MG63 (cell line): ENCODE measurements around the gene MIDN. TPM values are rescaled to one million over a fixed set of nuclear protein-coding genes. Genes with fewer than 3 reads are reported as not detected.
"Not testable (repeated sequence)": the region's sequence is repeated elsewhere in the genome, so short reads cannot be mapped to it uniquely, and the experiment has no call there.

Source experiments
- DNase-seq: peaks from one replicate; pipeline ENCODE4 v3.0.0-alpha.2; 2020
- H3K27me3 ChIP-seq: fragments of 250-450 bp; sonication (Bioruptor Pico); 2 replicates; pipeline ENCODE4 v1.5.1; 2020; ENCODE audit warnings: mild to moderate bottlenecking, moderate library complexity
- H3K36me3 ChIP-seq: fragments of 250-450 bp; sonication (Bioruptor Pico); 2 replicates; pipeline ENCODE4 v1.5.1; 2020; ENCODE audit warnings: mild to moderate bottlenecking, moderate library complexity
- H3K4me3 ChIP-seq: fragments of 250-450 bp; sonication (Bioruptor Pico); 2 replicates; pipeline ENCODE4 v1.5.1; 2020; ENCODE audit warnings: mild to moderate bottlenecking, moderate library complexity
- H3K9me3 ChIP-seq: fragments of 250-450 bp; sonication (Bioruptor Pico); 2 replicates; pipeline ENCODE4 v1.5.1; 2020; ENCODE audit warnings: mild to moderate bottlenecking, moderate library complexity
- total RNA-seq: library from RNA; depleted of rRNA; stranded (reverse); fragments of >200 nt; shearing (Covaris generic); gene quantifications from 2 replicates; pipeline ENCODE4 v1.2.3, GENCODE V29; 2014; ENCODE audit warnings: low replicate concordance; rRNA removed

The MIDN gene
- total RNA-seq: 4.6 and 5.7 TPM in 2 replicates

GRCh38 chr19:1248139-1248785 is at the start of gene MIDN:
MIDN (plus strand) TSS chr19:1248583; CDS start chr19:1250297, 1,714 bp downstream.
- Histone ChIP-seq H3K27me3 (no peaks in the 10 kb centered on the region), H3K4me3 (peak within 1 kb of the TSS; percentile 66), H3K9me3 (no peaks in the 10 kb centered on the region), H3K36me3 (peaks cover 21% of the 10 kb centered on the region)
- peak; percentile 81 for DNase-seq

DNA sequence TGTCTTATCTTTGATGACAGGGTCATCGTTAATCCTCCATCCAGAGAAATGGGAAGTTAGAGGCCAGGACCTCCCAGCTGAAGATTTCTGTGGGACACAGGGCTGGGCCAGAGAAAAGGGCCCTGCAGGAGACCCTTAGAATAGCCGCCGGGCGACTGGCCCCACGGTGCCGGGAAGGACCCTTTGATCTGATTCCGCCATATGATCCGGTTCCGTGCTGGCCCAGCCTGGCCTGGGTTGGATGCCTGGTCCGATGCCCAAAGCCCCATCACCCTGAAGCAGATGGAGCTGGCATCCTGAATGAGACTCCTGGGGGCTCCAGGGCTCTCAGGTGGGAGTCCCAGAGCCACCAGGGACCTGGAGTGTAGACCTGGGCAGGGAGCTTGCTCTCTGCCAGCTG is 48.9 kb upstream of the MIDN start:
- no peaks in the 10 kb centered on the region for H3K9me3 ChIP-seq
- H3K36me3 ChIP-seq: no peaks in the 10 kb centered on the region
- DNase-seq: no peak
- H3K27me3 ChIP-seq: no peaks in the 10 kb centered on the region
- H3K4me3 ChIP-seq: no peak overlapping the region

DNA sequence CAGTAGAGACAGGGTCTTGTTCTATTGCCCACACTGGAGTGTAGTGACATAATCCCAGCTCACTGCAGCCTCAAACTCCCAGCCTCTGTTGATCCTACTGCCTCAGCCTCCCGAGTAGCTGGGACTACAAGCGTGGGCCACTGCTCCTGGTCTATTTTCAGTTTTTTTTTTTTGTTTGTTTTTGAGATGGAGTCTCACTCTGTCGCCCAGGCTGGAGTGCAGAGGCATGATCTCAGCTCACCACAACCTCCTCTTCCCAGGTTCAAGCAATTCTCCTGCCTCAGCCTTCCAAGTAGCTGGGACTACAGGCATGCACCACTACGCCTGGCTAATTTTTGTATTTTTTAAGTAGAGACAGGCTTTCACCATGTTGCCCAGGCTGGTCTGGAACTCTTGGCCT is 47.8 kb upstream of the MIDN start:
- not testable (repeated sequence) for H3K36me3 ChIP-seq, H3K4me3 ChIP-seq, H3K27me3 ChIP-seq, H3K9me3 ChIP-seq
- peak; percentile 59 for DNase-seq

GRCh38 chr19:1205114-1206099 is 43.0 kb upstream of the MIDN start, which contains the start of gene STK11:
STK11 (plus strand) TSS chr19:1205778; CDS start chr19:1206914, 1,136 bp downstream.
- Histone ChIP-seq H3K9me3 (no peaks in the 10 kb centered on the region), H3K4me3 (peak within 1 kb of the TSS; percentile 57), H3K27me3 (no peaks in the 10 kb centered on the region), H3K36me3 (peaks cover 2% of the 10 kb centered on the region; the same call in 1 of the 2 replicates)
- DNase-seq: peak; percentile 97

GRCh38 chr19:1206150-1206863 is 42.1 kb upstream of the MIDN start:
- DNase-seq: no peak

DNA sequence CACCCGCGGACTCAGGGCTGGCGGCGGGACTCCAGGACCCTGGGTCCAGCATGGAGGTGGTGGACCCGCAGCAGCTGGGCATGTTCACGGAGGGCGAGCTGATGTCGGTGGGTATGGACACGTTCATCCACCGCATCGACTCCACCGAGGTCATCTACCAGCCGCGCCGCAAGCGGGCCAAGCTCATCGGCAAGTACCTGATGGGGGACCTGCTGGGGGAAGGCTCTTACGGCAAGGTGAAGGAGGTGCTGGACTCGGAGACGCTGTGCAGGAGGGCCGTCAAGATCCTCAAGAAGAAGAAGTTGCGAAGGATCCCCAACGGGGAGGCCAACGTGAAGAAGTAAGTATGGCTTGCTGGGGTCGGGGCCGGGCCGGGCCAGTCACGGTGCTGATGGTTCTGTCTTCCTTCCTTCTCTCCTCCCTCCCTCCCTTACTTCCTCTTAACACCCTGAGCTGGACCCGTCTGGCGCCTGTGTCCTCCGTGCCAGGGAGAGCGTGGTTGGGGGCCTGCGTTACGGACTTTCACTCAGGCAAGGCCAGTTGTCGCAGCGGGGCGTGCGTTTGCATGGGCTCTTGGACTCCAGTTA is 41.4 kb upstream of the MIDN start:
- no peak for DNase-seq
- H3K9me3 ChIP-seq: no peaks in the 10 kb centered on the region
- peak overlapping the region; percentile 57 for H3K4me3 ChIP-seq
- peaks cover 2% of the 10 kb centered on the region; the same call in 1 of the 2 replicates for H3K36me3 ChIP-seq
- H3K27me3 ChIP-seq: no peaks in the 10 kb centered on the region

More at GRCh38 chr19:1206150-1206863, 42.1 kb upstream of the MIDN start:
- Histone ChIP-seq H3K36me3 (peaks cover 2% of the 10 kb centered on the region; the same call in 1 of the 2 replicates), H3K9me3 (no peaks in the 10 kb centered on the region), H3K4me3 (peak overlapping the region; percentile 57), H3K27me3 (no peaks in the 10 kb centered on the region)

GRCh38 chr19:1208830-1209229 is 39.6 kb upstream of the MIDN start:
- H3K36me3 ChIP-seq, H3K27me3 ChIP-seq, DNase-seq, H3K4me3 ChIP-seq, H3K9me3 ChIP-seq: not testable (repeated sequence)

DNA sequence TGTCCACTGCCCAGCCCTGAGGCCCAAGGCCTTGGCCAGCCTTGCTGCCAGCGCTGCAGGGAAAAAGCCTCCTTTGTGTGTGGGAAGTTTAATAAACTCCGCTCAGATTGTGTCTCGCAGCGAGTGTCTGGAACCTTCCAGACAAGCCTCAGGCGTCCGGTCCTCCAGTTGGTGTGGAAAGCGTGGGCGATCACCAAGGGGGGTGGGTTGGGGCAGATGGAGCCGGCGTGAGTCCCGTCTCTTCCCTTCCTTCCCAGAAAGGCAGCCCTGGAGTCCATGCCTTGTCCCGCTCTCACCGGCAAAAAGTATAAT is 38.2 kb upstream of the MIDN start:
- H3K4me3 ChIP-seq: no peak overlapping the region
- no peaks in the 10 kb centered on the region for H3K27me3 ChIP-seq
- H3K9me3 ChIP-seq: no peaks in the 10 kb centered on the region
- H3K36me3 ChIP-seq: peaks cover 8% of the 10 kb centered on the region
- no peak for DNase-seq

DNA sequence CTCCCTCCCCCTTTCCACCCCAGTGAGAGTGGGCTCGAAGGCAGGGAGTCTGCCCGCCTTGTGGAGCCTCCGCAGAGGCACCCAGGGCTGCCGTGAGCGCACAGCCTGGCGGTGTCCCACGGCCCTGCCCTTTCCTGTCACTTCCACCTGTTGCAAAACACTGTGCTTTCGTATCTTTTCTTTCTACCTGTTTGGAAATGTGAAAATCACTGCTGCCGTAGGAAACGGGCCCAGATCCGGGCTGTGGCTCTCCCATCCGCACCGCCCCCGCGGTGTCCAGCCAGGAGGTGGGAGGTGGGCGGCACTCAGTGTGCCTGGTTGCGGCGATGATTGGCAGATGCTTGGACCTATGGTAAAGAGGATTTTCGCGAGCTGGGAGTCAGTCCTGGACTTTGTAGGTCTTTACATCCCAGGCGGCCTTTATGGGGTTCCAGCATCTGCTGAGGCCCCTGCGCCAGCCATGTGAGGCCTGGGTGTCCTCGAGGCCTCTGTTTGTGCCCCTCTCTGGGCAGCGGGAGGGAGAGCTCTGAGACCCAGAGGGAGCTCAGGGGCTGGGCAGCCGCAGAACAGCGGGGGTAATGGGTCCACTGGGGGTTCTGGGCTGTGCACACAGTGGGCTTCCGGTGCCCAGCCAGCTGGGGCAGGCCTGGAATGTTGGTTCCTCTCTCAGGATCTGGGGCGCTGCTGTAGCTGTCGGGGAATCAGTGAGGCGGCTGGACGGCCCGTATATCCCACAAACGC is 36.7 kb upstream of the MIDN start:
- H3K27me3 ChIP-seq: no peaks in the 10 kb centered on the region
- H3K9me3 ChIP-seq: no peaks in the 10 kb centered on the region
- no peak for DNase-seq
- no peak overlapping the region for H3K4me3 ChIP-seq
- peaks cover 8% of the 10 kb centered on the region for H3K36me3 ChIP-seq

DNA sequence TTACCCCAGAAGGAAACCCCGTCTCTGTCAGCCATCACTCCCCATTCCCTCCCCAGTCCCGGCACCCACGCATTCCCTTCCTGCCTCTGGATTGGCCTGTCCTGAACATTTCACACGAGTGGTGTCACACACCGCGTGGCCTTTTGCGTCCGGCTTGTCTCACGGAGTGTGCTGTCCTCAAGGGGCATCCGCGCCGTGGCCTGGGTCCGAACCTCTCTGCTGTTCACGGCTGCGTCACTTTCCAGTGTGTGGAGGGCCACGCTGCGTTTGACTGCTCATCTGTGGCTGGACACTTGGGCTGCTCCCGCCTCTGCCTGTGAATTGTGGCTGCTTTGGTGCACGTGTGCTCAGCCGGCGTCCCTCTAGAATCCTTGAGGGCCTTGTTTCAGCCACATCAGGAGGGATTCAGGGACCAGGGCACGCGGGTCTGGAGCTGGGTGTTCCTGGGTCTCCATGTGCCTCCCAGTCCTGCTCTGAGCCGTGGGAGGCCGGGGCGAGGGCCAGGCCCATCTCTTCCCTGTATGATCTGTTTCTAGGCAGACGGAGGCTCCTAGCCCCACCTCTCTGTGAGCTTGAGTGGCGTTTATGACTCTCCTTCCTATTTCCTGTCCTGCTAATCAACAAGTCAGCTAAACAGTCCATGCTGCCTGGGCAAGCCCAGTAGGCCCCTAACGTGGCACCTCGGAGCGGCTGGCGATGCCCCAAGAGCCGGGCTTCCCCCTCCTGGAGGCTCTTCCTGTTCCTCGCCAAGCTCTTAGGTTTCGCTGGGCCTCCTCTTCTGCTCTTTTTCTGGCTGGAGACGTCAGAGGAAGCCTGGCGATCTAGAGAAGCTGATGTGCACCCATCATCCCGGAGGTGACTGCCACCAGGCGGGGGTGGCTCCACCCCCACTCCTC is 34.7 kb upstream of the MIDN start:
- H3K9me3 ChIP-seq: no peaks in the 10 kb centered on the region
- H3K27me3 ChIP-seq: no peaks in the 10 kb centered on the region
- no peak overlapping the region for H3K4me3 ChIP-seq
- peaks cover 5% of the 10 kb centered on the region for H3K36me3 ChIP-seq
- DNase-seq: peak; percentile 72

- no peak for DNase-seq
- no peaks in the 10 kb centered on the region for H3K9me3 ChIP-seq
- peaks cover 5% of the 10 kb centered on the region for H3K36me3 ChIP-seq
- H3K27me3 ChIP-seq: no peaks in the 10 kb centered on the region
- no peak overlapping the region for H3K4me3 ChIP-seq
These were observed 34.0 kb upstream of the MIDN start for GRCh38 chr19:1214299-1214861.

GRCh38 chr19:1214862-1215731 is 33.3 kb upstream of the MIDN start:
- Histone ChIP-seq H3K27me3 (no peaks in the 10 kb centered on the region), H3K4me3 (no peak overlapping the region), H3K36me3 (peaks cover 5% of the 10 kb centered on the region), H3K9me3 (no peaks in the 10 kb centered on the region)
- DNase-seq: peak; percentile 68

- H3K4me3 ChIP-seq: no peak overlapping the region
- H3K36me3 ChIP-seq: peaks cover 10% of the 10 kb centered on the region
- no peaks in the 10 kb centered on the region for H3K9me3 ChIP-seq
- no peak for DNase-seq
- H3K27me3 ChIP-seq: no peaks in the 10 kb centered on the region
These were observed 31.6 kb upstream of the MIDN start for GRCh38 chr19:1216756-1217155.

- peaks cover 10% of the 10 kb centered on the region for H3K36me3 ChIP-seq
- no peak for DNase-seq
- H3K27me3 ChIP-seq: no peaks in the 10 kb centered on the region
- no peak overlapping the region for H3K4me3 ChIP-seq
- H3K9me3 ChIP-seq: no peaks in the 10 kb centered on the region
These were observed 31.0 kb upstream of the MIDN start for GRCh38 chr19:1217366-1217765.
